HFF-Myc (cell line): Measurements from ENCODE around the gene DNLZ.

Experiments used
- DNase-seq: peaks from one replicate; pipeline ENCODE4 v3.0.0-alpha.2; 2011; ENCODE audit warnings: low read depth; ENCODE audit errors: extremely low read depth
- H3K4me3 ChIP-seq: replicated peaks from 2 replicates; pipeline ENCODE4 v1.5.1; 2011; ENCODE audit warnings: low read depth, mild to moderate bottlenecking, control low read depth, low read length
- TF ChIP-seq, protein P1 (sequence below): IDR thresholded peaks from 2 replicates; pipeline ENCODE4 v1.5.1; 2012; ENCODE audit warnings: mild to moderate bottlenecking, low read depth, low read length, control low read depth; ENCODE audit errors: missing control alignments

Gene DNLZ

DNA sequence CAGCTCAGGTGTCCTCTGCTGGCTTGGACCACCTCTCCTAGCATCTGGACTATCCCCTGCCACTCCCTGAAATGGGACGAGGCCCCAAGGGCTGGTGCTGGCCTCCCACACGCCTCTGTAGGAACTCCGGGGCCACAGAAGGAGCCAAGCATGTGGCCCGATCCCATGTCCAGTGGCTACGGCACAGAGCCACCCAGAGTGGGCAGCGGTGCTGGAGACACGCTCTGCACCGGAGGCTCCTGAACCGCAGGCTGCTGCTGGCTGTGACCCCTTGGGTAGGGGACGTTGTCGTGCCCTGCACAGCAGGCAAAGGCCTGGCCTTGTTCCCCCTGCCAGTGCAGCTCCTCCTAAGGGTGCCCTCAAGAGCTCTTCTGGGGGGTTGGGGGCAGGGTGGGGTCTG, 16.3 kb upstream of the DNLZ start:
- TF ChIP-seq, protein P1, sequence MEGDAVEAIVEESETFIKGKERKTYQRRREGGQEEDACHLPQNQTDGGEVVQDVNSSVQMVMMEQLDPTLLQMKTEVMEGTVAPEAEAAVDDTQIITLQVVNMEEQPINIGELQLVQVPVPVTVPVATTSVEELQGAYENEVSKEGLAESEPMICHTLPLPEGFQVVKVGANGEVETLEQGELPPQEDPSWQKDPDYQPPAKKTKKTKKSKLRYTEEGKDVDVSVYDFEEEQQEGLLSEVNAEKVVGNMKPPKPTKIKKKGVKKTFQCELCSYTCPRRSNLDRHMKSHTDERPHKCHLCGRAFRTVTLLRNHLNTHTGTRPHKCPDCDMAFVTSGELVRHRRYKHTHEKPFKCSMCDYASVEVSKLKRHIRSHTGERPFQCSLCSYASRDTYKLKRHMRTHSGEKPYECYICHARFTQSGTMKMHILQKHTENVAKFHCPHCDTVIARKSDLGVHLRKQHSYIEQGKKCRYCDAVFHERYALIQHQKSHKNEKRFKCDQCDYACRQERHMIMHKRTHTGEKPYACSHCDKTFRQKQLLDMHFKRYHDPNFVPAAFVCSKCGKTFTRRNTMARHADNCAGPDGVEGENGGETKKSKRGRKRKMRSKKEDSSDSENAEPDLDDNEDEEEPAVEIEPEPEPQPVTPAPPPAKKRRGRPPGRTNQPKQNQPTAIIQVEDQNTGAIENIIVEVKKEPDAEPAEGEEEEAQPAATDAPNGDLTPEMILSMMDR = no peak
- DNase-seq = no peak
- no peak overlapping the region for H3K4me3 ChIP-seq

DNA sequence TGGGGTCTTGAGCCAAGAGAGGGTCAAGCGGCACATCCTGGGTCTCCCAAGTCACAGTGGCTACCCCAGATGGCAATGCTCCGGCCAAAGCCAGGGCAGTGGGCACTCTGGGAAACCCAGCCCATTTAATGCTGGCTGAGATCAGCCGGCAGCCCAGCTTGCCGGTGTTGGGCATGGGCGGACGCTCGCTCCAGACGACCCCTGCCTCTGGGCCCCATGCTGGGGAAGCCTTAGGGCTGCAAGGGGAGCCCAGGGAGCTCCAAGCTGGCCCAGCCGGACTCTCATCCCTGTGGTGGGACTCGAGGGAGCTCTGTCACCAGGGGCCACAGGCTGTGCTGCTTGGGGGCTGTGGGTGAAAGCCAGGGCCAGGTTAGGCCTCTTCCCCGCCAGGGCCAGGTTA, 15.9 kb upstream of the DNLZ start:
- no peak overlapping the region for H3K4me3 ChIP-seq
- DNase-seq = no peak
- TF ChIP-seq, protein P1 = no peak

DNA sequence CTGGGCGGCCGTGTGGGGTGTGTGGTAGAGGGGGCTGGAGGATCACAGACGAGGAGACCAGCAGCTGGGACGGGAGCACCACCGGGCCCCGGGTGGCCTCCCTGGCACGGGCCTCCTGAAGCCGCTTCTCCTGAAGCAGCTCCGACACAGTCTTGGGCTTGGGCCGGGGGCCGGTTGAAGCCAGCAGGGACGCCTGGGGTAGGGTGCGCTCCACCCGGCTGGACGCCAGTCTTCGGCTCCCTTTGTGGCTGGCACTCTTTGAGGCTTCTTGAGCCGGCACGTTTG, 15.4 kb upstream of the DNLZ start:
- H3K4me3 ChIP-seq = no peak overlapping the region
- DNase-seq = no peak
- TF ChIP-seq, protein P1 = no peak

DNA sequence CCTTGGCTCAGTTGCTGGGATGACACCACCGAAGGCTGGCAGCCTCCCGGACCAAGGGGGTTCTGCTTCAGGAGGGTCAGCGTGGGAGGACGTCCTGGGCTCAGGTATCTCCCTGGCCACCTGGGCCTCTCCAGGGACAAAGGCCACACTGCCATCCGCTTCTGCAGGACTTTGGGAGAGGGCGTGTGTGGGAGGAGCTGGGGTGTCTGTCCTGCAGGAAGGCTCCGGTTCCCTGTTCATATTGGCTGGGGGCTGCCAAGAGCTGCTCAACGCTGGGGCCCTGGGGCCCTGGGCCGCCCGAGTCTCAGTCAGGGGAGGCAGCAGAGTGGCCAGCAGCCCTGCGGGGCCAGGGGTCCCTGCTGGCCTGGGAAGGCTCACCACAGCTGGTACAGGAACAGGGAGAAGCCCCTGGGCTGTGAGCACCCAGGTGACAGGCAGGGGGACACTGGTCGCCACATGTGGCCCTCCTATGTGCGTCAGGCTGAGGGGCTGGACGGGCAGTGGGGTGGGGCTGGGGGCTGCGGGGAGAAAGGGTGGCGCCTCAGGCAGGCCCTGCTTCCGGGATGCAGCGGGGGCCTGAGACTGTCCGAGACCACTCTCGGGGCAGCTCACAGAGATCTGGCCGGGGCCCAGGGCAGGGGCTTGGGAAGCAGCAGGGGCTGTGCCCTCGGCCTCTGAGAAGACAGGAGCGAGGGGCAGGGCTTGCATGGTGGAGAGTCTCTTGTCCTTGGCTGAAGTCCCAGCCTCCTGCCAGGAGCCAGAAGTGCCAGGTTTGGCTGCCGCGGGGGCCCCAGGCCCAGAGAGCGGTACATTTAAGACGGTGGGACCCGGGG, 14.8 kb upstream of the DNLZ start:
- TF ChIP-seq, protein P1 = no peak
- no peak for DNase-seq
- no peak overlapping the region for H3K4me3 ChIP-seq

DNA sequence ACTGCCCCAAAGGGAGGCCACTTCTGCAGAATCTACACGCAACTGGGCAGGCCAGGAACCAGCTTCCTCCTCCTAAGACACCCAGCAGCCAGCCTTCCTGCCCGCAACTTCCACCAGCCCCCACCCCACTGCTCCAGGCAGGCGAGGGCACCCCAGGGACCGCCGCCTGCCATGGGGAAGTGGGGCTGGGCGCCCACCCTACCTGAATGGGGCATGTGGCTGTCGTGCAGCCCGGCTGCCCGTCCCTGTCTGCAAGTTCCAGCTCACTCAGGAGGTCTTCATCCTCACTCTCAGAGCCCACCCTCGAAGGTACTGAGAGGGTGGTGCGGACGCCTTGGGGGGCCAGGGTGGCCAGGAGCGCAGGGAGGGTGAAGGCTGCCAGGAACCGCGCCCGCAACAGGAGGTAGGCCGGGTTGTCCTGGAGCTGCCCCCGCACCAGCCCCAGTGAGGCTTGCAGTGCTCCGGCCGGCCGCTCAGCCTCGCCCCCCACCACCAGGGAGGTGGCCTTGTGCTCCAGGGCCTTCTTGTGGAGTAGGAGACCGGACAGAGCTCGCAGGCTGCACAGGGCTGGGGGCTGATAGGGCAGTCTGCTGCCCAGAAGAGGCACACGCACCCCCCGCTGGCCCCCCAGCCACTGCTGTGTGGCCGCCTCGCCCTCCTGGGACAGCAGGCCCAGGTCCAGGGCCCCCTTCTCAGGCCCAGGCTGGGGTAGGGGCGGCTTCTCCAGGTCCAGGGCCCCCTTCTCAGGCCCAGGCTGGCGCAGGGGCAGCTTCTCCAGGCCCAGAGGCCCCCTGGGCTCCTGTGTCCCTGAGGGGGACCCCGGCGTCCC, 14.0 kb upstream of the DNLZ start:
- H3K4me3 ChIP-seq = no peak overlapping the region
- TF ChIP-seq, protein P1 = no peak
- no peak for DNase-seq

DNA sequence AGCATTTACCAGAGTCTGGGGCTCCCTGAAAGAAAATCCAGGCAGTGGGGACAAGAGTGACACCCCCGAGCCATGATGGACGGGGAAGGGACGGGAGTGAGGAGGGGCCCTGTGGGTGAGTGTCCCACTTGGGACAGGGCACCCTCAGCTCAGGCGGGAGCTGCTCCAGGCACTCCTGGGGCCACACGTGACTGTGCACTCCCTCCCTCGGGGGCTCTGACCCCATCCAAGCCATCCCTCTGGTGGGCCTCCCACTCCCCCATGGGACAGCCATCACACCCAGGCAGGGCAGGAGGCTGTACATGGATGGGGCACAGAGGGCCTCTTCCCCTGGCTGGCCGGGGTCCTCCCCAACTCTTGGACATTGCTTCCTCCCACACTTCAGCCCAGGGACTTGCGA, 12.9 kb upstream of the DNLZ start:
- DNase-seq = no peak
- TF ChIP-seq, protein P1 = no peak
- H3K4me3 ChIP-seq = no peak overlapping the region
